Measurements from ENCODE around the gene LCP2. TPM values are rescaled to one million over a fixed set of nuclear protein-coding genes. Genes with fewer than 3 reads are reported as not detected.
A peak's percentile ranks its signal among the peaks of the same experiment; 100 is the strongest.

The LCP2 gene
- total and polyA plus RNA-seq, 10 of the 15 experiments (the other 5 are each of a cell fraction or from before 2014, with no cell fraction given): 8.0 to 50.5 (median 20.6) TPM

DNA sequence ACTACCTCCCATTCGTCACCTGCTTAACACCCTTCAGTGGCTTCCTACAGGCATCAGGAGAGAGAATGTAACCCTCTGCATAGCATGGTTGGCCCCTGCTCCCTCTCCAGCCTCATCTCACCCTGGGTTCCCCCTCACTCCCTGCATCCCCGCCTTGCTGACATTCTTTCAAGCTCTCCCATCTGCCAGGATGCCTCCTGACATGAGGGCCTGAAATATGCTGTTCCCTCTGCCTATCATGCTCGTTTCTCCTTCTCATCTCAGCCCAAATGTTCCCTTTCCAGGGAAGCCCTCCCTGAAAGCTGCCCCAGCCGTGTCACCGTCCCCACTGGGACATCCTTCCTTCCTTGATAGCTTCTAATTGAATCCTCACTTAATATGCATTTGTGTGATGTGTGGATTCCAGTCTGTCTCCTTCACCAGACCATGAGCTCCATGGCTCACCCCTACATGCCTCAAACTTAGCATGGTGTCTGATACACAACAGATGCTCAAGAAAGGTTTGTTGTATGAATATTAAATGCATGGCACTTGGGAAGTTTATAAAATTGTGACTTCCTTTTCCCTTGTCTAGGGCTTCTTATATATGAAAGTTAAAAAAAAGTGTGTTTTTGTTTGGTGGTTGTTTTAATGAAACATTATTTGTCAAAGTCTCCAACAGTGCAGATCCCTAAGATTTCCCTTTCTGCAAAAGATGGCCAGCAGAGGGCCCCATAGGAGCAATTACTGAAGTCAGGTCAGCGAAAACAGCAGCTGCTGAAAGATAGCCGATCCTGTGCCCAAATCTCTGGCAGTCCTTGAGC lies 72.0 kb downstream of the LCP2 start:
- H3K79me2 ChIP-seq (ENCODE audit: control insufficient read depth, insufficient read depth, low read length): no peaks in the 10 kb centered on the region
- CTCF ChIA-PET: interaction anchor here (0.6 to 10.2 kb wide), 30 partner anchors 8 to 409 kb away, joined by 3 to 180 read pairs (median 6); no protein-coding TSS in a partner anchor
- ATAC-seq (peak; percentile 93), DNase-seq (ENCODE audit: low read depth, low spot score) (peak; percentile 4), FAIRE-seq (peak; percentile 23)
- no peak overlapping the region for H2AFZ ChIP-seq (ENCODE audit: control insufficient read depth, low read depth, low read length)
- no peaks in the 10 kb centered on the region for H3K9me3 ChIP-seq (replicated peaks; ENCODE audit: control insufficient read depth, insufficient read depth, low read length)
- H3K36me3 ChIP-seq (ENCODE audit: control insufficient read depth in 2 of 2, insufficient read depth in 2 of 2, low read length in 1 of 2): no peaks in the 10 kb centered on the region
- H3K9ac ChIP-seq (ENCODE audit: control insufficient read depth, insufficient read depth, low read length): no peak overlapping the region
- intact Hi-C loops (cut with micrococcal nuclease; ENCODE audit: unreplicated experiment) (loop anchor here (1.0 to 2.0 kb wide), 3 partner anchors 114 to 407 kb away; no protein-coding TSS in a partner anchor), in situ Hi-C loops (cut with MboI) (loop anchor here (5.0 to 10.0 kb wide), 2 partner anchors 192 to 399 kb away; no protein-coding TSS in a partner anchor)
- H3K27me3 ChIP-seq (replicated peaks in 1 of 2; ENCODE audit: control insufficient read depth in 2 of 2, insufficient read depth in 2 of 2, low read length in 1 of 2): no peaks in the 10 kb centered on the region; a peak in 1 of 4 replicates
- no TSS peak for BruUV-seq (replicated peaks)
- RAD21 ChIA-PET (ENCODE audit: unreplicated experiment): interaction anchor here (0.6 to 4.9 kb wide), 24 partner anchors 13 to 408 kb away, joined by 3 to 60 read pairs (median 4); partner anchors contain the start of gene KCNMB1
- H4K20me1 ChIP-seq (ENCODE audit: control insufficient read depth, insufficient read depth): no peaks in the 10 kb centered on the region
- no peaks in the 10 kb centered on the region for H3K4me1 ChIP-seq (ENCODE audit: control insufficient read depth, insufficient read depth, low read length)
- no peak overlapping the region for H3K27ac ChIP-seq (ENCODE audit: control insufficient read depth, insufficient read depth)
- POLR2A ChIA-PET: no interaction called here
- no peak overlapping the region for H3K4me2 ChIP-seq (ENCODE audit: control insufficient read depth, insufficient read depth)
- WGBS (ENCODE audit: insufficient coverage, insufficient replicate concordance, low lambda C conversion rate, missing lambda C conversion rate): 31% methylated on average over 7 of the region's 7 CpGs
- no peak overlapping the region for H3K4me3 ChIP-seq
- SMC1A ChIA-PET (ENCODE audit: uncharacterized antibody, unreplicated experiment): interaction anchor here (0.7 to 7.1 kb wide), 16 partner anchors 12 to 399 kb away, joined by 3 to 66 read pairs (median 7); no protein-coding TSS in a partner anchor
- TF ChIP-seq NFYB (IDR thresholded peaks at IDR 0.05; ENCODE audit: insufficient read depth, low read depth, low read length) (no peak), SMAD5 (IDR thresholded peaks at IDR 0.05; ENCODE audit: low read depth) (no peak), PML (IDR thresholded peaks at IDR 0.05; ENCODE audit: low read length) (no peak), RELB (IDR thresholded peaks at IDR 0.05; ENCODE audit: low read depth) (no peak), EGR1 (IDR thresholded peaks at IDR 0.05; ENCODE audit: borderline replicate concordance in 1 of 2, low read depth in 2 of 2, low read length in 2 of 2) (no peak), TCF12 (IDR thresholded peaks at IDR 0.05; ENCODE audit: low read depth, low read length) (0 out of 2 replicates have a peak, but pooled peaks have one; percentile 37), NRF1 (conservative IDR thresholded peaks at IDR 0.05; ENCODE audit: low read depth, low read length) (no peak), GABPA (IDR thresholded peaks at IDR 0.05; ENCODE audit: low read depth) (no peak), MTA2 (IDR thresholded peaks at IDR 0.05; ENCODE audit: low read depth) (no peak), IRF4 (IDR thresholded peaks at IDR 0.05; ENCODE audit: low read depth, low read length) (no peak), SMARCA5 (IDR thresholded peaks at IDR 0.05) (no peak), POLR2AphosphoS2 (IDR thresholded peaks at IDR 0.05; ENCODE audit: low read depth, low read length) (no peak)
- TF ChIP-seq, protein P1, sequence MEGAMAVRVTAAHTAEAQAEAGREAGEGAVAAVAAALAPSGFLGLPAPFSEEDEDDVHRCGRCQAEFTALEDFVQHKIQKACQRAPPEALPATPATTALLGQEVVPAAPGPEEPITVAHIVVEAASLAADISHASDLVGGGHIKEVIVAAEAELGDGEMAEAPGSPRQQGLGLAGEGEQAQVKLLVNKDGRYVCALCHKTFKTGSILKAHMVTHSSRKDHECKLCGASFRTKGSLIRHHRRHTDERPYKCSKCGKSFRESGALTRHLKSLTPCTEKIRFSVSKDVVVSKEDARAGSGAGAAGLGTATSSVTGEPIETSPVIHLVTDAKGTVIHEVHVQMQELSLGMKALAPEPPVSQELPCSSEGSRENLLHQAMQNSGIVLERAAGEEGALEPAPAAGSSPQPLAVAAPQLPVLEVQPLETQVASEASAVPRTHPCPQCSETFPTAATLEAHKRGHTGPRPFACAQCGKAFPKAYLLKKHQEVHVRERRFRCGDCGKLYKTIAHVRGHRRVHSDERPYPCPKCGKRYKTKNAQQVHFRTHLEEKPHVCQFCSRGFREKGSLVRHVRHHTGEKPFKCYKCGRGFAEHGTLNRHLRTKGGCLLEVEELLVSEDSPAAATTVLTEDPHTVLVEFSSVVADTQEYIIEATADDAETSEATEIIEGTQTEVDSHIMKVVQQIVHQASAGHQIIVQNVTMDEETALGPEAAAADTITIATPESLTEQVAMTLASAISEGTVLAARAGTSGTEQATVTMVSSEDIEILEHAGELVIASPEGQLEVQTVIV (IDR thresholded peaks at IDR 0.05; ENCODE audit: borderline replicate concordance, partially characterized antibody): no peak
- TF ChIP-seq, protein P2, sequence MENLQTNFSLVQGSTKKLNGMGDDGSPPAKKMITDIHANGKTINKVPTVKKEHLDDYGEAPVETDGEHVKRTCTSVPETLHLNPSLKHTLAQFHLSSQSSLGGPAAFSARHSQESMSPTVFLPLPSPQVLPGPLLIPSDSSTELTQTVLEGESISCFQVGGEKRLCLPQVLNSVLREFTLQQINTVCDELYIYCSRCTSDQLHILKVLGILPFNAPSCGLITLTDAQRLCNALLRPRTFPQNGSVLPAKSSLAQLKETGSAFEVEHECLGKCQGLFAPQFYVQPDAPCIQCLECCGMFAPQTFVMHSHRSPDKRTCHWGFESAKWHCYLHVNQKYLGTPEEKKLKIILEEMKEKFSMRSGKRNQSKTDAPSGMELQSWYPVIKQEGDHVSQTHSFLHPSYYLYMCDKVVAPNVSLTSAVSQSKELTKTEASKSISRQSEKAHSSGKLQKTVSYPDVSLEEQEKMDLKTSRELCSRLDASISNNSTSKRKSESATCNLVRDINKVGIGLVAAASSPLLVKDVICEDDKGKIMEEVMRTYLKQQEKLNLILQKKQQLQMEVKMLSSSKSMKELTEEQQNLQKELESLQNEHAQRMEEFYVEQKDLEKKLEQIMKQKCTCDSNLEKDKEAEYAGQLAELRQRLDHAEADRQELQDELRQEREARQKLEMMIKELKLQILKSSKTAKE (IDR thresholded peaks at IDR 0.05; ENCODE audit: low read depth, poor library complexity, severe bottlenecking): peak; percentile 29
- TF ChIP-seq, protein P3, sequence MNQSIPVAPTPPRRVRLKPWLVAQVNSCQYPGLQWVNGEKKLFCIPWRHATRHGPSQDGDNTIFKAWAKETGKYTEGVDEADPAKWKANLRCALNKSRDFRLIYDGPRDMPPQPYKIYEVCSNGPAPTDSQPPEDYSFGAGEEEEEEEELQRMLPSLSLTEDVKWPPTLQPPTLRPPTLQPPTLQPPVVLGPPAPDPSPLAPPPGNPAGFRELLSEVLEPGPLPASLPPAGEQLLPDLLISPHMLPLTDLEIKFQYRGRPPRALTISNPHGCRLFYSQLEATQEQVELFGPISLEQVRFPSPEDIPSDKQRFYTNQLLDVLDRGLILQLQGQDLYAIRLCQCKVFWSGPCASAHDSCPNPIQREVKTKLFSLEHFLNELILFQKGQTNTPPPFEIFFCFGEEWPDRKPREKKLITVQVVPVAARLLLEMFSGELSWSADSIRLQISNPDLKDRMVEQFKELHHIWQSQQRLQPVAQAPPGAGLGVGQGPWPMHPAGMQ (IDR thresholded peaks at IDR 0.05; ENCODE audit: borderline replicate concordance): no peak
